Stimulated activated CD8-positive, alpha-beta memory T cell treated with anti-CD3 and anti-CD28 coated beads, Interleukin-15, amount 100 ng/mL, for 24 hours (primary cell): ENCODE measurements around the gene COG2.
"Not testable (repeated sequence)": the region's sequence is repeated elsewhere in the genome, so short reads cannot be mapped to it uniquely, and the experiment has no call there.

Experiments
- DNase-seq: peaks from one replicate; pipeline ENCODE4 v3.0.0-alpha.2; 2020; ENCODE audit warnings: low read depth

Gene COG2

GRCh38 chr1:230679192-230679591, 36.9 kb downstream of the COG2 start:
- DNase-seq = no peak

- no peak for DNase-seq
Measured at GRCh38 chr1:230679825-230680224, 37.5 kb downstream of the COG2 start.

- DNase-seq = no peak
Measured at GRCh38 chr1:230680300-230681025, 38.2 kb downstream of the COG2 start.

GRCh38 chr1:230681599-230681998, 39.3 kb downstream of the COG2 start:
- no peak for DNase-seq

GRCh38 chr1:230682274-230682673, 40.0 kb downstream of the COG2 start:
- no peak for DNase-seq

- DNase-seq = no peak
Measured at GRCh38 chr1:230682882-230683610, 40.8 kb downstream of the COG2 start.

GRCh38 chr1:230684146-230684545, 41.9 kb downstream of the COG2 start:
- no peak for DNase-seq

GRCh38 chr1:230684998-230685397, 42.7 kb downstream of the COG2 start:
- DNase-seq = no peak

GRCh38 chr1:230686747-230687146, 44.5 kb downstream of the COG2 start:
- no peak for DNase-seq

- DNase-seq = no peak
Measured at GRCh38 chr1:230690101-230690500, 47.8 kb downstream of the COG2 start.

- no peak for DNase-seq
Measured at GRCh38 chr1:230691615-230692014, 49.3 kb downstream of the COG2 start.

- DNase-seq = no peak
Measured at GRCh38 chr1:230693221-230693620, 50.9 kb downstream of the COG2 start.

GRCh38 chr1:230693777-230694176, 51.5 kb downstream of the COG2 start:
- no peak for DNase-seq

- no peak for DNase-seq
Measured at GRCh38 chr1:230694464-230694863, 52.2 kb downstream of the COG2 start.

GRCh38 chr1:230694991-230695390, 52.7 kb downstream of the COG2 start:
- no peak for DNase-seq

- DNase-seq = no peak
Measured at GRCh38 chr1:230696218-230696617, 53.9 kb downstream of the COG2 start.

GRCh38 chr1:230696722-230697437, 54.6 kb downstream of the COG2 start:
- DNase-seq = no peak

- no peak for DNase-seq
Measured at GRCh38 chr1:230698130-230698529, 55.8 kb downstream of the COG2 start.

- not testable (repeated sequence) for DNase-seq
Measured at GRCh38 chr1:230698964-230699363, 56.7 kb downstream of the COG2 start.

- no peak for DNase-seq
Measured at GRCh38 chr1:230699716-230700115, 57.4 kb downstream of the COG2 start.

GRCh38 chr1:230700132-230700531, 57.9 kb downstream of the COG2 start:
- DNase-seq = no peak

GRCh38 chr1:230701434-230701833, 59.2 kb downstream of the COG2 start:
- no peak for DNase-seq
